H1 (cell line): ENCODE results near the gene SBNO2. TPM values are rescaled to one million over a fixed set of nuclear protein-coding genes. Genes with fewer than 3 reads are reported as not detected.

ENCODE experiments used
- CHD1 ChIP-seq: IDR thresholded peaks from 2 replicates; pipeline ENCODE4 v1.6.1; 2012; ENCODE audit warnings: low read depth, low read length, improper control_type of control experiment
- HDAC6 ChIP-seq: IDR thresholded peaks from one replicate; pipeline ENCODE4 v1.7.1; 2012; ENCODE audit warnings: low read depth, mild to moderate bottlenecking, inconsistent platforms, low read length, moderate library complexity
- KDM4A ChIP-seq: IDR thresholded peaks from one replicate; pipeline ENCODE4 v1.7.1; 2012; ENCODE audit warnings: low read depth, mild to moderate bottlenecking, moderate library complexity, low read length, inconsistent platforms; ENCODE audit not compliant: severe bottlenecking
- RFX5 ChIP-seq: IDR thresholded peaks from 2 replicates; pipeline ENCODE4 v1.6.1; 2011; ENCODE audit warnings: low read depth, low read length, improper control_type of control experiment, borderline replicate concordance
- SP2 ChIP-seq: IDR thresholded peaks from 2 replicates; pipeline ENCODE4 v1.6.1; 2012; ENCODE audit warnings: mild to moderate bottlenecking, low read length, inconsistent platforms
- polyA plus RNA-seq, 7 experiments: library from polyadenylated mRNA; depleted of rRNA in 3 of 7; stranded (reverse) in 5 of 7; unstranded in 2 of 7; fragments of >200 nt in 5 of 7; fragments of 200-250 nt in 2 of 7; gene quantifications; 1 replicate in 5 of 7; 2 replicates in 1 of 7; 4 replicates in 1 of 7; pipeline versions ENCODE4 v1.2.1 to v1.2.3, GENCODE V29; 2011 to 2013; ENCODE audit warnings: missing spikeins in 2 of 7, mixed read lengths in 2 of 7
- total RNA-seq: library from RNA; stranded (reverse); fragmentation: NEBNext Ultra II Directional; extraction: Animal tissue kit (Norgen Biotek cat#: 25700); gene quantifications from 2 replicates; pipeline ENCODE4 v1.2.1, GENCODE V29; 2021
- TF ChIP-seq, protein P1 (sequence below): IDR thresholded peaks from 2 replicates; pipeline ENCODE4 v1.6.1; 2012; ENCODE audit warnings: low read length, inconsistent platforms
- TF ChIP-seq, protein P2 (sequence below): IDR thresholded peaks from 2 replicates; pipeline ENCODE4 v1.6.1; 2011; ENCODE audit warnings: low read length, improper control_type of control experiment

SBNO2 gene
- total and polyA plus RNA-seq, 2 of the 8 experiments (the other 6 are each of a cell fraction or from before 2014, with no cell fraction given): 12.2 to 31.4 TPM

DNA sequence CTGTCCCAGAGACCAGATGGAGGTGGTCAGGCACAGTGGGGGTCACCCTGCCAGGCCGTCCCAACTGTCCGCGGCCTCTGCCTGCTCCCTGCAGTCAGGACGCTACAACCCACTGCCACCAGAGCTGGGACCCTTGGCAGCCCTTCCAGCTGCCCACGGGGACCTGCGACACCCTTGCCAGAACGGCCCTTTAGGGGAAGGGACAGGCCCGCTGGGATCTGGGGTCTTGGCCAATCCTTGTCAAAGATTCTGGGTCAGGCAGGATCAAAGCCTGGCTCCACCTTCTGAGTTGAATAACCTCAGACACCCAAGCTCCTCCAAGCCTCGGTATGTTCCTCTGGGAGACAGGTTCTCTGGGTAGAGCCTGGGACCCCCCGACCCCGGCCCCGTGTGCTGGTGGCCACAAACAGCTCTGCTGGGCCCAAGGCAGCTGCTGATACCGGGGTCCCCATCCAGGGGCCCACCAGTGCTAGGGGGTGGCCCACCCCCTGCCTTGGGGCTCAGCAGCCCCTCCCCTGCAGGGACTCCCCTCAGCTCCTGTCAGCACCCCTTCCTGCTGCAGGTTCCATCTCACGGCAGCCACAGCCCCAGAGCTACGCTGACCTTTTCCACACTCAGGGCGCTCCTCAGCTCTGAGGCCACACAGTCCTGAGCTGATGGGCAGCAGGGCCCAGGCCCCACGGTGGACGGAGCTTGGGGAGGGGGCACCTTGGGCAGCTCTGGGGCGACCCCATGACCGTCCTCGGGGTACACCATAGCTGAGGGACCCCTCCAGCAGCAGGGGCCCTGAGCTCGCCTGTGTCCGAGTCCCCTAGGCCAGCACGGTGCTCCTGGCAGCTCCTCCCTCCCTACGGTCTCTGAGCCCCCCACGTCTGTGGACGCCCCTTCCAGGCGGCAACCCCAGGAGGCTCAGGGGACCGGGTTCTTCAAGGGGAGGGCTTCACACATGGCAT is 18.4 kb downstream of the SBNO2 start (continued):
- TF ChIP-seq CHD1 (no peak), SP2 (no peak), HDAC6 (no peak), RFX5 (no peak), KDM4A (no peak)
- TF ChIP-seq, protein P1, sequence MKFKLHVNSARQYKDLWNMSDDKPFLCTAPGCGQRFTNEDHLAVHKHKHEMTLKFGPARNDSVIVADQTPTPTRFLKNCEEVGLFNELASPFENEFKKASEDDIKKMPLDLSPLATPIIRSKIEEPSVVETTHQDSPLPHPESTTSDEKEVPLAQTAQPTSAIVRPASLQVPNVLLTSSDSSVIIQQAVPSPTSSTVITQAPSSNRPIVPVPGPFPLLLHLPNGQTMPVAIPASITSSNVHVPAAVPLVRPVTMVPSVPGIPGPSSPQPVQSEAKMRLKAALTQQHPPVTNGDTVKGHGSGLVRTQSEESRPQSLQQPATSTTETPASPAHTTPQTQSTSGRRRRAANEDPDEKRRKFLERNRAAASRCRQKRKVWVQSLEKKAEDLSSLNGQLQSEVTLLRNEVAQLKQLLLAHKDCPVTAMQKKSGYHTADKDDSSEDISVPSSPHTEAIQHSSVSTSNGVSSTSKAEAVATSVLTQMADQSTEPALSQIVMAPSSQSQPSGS: no peak
- TF ChIP-seq, protein P2, sequence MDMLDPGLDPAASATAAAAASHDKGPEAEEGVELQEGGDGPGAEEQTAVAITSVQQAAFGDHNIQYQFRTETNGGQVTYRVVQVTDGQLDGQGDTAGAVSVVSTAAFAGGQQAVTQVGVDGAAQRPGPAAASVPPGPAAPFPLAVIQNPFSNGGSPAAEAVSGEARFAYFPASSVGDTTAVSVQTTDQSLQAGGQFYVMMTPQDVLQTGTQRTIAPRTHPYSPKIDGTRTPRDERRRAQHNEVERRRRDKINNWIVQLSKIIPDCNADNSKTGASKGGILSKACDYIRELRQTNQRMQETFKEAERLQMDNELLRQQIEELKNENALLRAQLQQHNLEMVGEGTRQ: no peak
